ENCODE measurements around the gene GARNL3. TPM values are rescaled to one million over a fixed set of nuclear protein-coding genes. Genes with fewer than 3 reads are reported as not detected.

Gene GARNL3
- total RNA-seq, 1 donor from 2014 or later, result 4.1 TPM

- DNase-seq (ENCODE audit: low read depth), result peak; percentile 13
These were observed 44.3 kb downstream of the GARNL3 start for GRCh38 chr9:127308652-127309434.

GRCh38 chr9:127309715-127310114 lies 45.1 kb downstream of the GARNL3 start:
- DNase-seq (ENCODE audit: low read depth), result no peak

GRCh38 chr9:127311239-127311741 lies 46.7 kb downstream of the GARNL3 start:
- DNase-seq (ENCODE audit: low read depth), result peak; percentile 56

- no peak for DNase-seq (ENCODE audit: low read depth)
These were observed 48.5 kb downstream of the GARNL3 start for GRCh38 chr9:127313042-127313560.

- DNase-seq (ENCODE audit: low read depth), result no peak
These were observed 50.3 kb downstream of the GARNL3 start for GRCh38 chr9:127314911-127315310.

GRCh38 chr9:127316586-127317323 lies 52.2 kb downstream of the GARNL3 start:
- DNase-seq (ENCODE audit: low read depth), result no peak

GRCh38 chr9:127318651-127319167 lies 54.1 kb downstream of the GARNL3 start:
- peak; percentile 86 for DNase-seq (ENCODE audit: low read depth)

GRCh38 chr9:127319366-127320114 lies 55.0 kb downstream of the GARNL3 start:
- DNase-seq (ENCODE audit: low read depth), result no peak

GRCh38 chr9:127320115-127320378 lies 55.5 kb downstream of the GARNL3 start:
- DNase-seq (ENCODE audit: low read depth), result no peak

GRCh38 chr9:127323393-127323792 lies 58.8 kb downstream of the GARNL3 start:
- DNase-seq (ENCODE audit: low read depth), result no peak

GRCh38 chr9:127330501-127330900 lies 65.9 kb downstream of the GARNL3 start:
- no peak for DNase-seq (ENCODE audit: low read depth)

- no peak for DNase-seq (ENCODE audit: low read depth)
These were observed 68.9 kb downstream of the GARNL3 start for GRCh38 chr9:127333221-127334064.

- no peak for DNase-seq (ENCODE audit: low read depth)
These were observed 70.2 kb downstream of the GARNL3 start for GRCh38 chr9:127334725-127335124.

- peak; percentile 24 for DNase-seq (ENCODE audit: low read depth)
These were observed 71.5 kb downstream of the GARNL3 start for GRCh38 chr9:127336086-127336485.

- DNase-seq (ENCODE audit: low read depth), result peak; percentile 93
These were observed 72.2 kb downstream of the GARNL3 start for GRCh38 chr9:127336506-127337352.

- no peak for DNase-seq (ENCODE audit: low read depth)
These were observed 76.1 kb downstream of the GARNL3 start for GRCh38 chr9:127340721-127341120.

GRCh38 chr9:127341152-127341551 lies 76.6 kb downstream of the GARNL3 start:
- DNase-seq (ENCODE audit: low read depth), result no peak

GRCh38 chr9:127344368-127345000 lies 79.9 kb downstream of the GARNL3 start:
- DNase-seq (ENCODE audit: low read depth), result peak; percentile 83

- no peak for DNase-seq (ENCODE audit: low read depth)
These were observed 81.0 kb downstream of the GARNL3 start for GRCh38 chr9:127345566-127345965.
